ENCODE results near the gene PIF1.
A peak's percentile ranks its signal among the peaks of the same experiment; 100 is the strongest.

Gene PIF1

DNA sequence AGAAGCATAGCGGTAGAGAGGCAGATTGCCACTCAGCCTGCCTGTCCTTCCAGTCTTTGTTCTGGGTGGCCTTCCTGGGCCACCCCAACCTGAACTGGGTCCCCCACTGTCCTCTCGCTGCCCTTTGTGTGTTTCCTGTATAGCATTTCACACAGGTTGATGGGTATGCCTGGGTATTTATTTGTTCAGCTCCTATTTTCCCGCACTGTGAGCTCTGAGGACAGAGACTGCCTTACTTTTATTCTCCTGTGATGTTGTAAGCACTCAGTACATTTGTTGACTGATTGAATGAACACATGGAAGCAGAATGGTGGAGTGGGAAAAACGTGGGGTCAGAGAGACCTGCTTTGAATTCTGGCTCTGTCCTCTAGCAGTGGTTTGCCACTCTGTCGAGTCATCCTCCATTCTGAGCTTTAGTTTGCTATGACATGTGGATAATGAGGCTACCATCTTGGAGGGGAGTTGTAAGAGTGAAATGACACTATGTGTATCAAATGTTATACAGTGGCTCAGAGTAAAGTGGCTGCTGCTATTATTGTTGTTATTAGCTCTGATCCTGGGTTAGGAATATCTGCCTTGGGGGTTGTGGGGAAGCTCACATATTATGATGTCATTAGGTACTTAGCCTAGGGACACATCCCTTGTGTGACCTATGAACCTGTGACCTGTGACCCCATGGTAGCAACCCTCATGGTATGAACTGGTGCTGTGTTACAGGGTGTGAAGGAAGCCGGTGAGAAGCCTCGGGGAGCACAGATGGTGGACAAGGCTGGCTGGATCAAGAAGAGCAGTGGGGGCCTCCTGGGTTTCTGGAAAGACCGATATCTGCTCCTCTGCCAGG is 22.6 kb upstream of the PIF1 start:
- Histone ChIP-seq H3K27ac (no peak overlapping the region; the same call in none of the 2 replicates), H3K27me3 (no peaks in the 10 kb centered on the region), H3K4me3 (no peak overlapping the region), H3K4me2 (peak overlapping the region; percentile 98), H4K20me1 (peaks cover 72% of the 10 kb centered on the region), H3K9me3 (no peaks in the 10 kb centered on the region), H3K9ac (no peak overlapping the region; the same call in 1 of the 2 replicates), H3K4me1 (peaks cover 70% of the 10 kb centered on the region), H3K36me3 (peaks cover 52% of the 10 kb centered on the region)
- no peak for TF ChIP-seq Cebpa-rat (IDR thresholded peaks at IDR 0.05)

DNA sequence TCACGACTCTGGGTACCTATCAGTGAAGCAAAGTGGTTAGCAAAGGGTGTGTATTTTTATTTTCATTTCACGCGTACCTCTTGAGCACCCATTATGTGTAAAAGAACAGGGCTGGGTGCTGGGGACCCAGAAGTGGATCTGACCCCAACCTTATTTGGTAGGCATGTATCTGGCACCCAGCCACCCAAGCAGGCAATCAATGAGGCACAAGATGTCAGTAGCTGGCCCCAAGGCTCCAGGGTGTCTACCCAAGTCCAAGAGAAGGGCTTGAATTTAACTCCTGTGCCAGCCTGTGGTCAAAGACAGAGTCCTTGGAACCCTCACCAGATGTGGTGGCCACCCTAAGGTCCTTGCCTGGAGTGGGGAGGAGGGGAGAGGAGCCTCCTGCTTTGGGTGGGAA is 22.0 kb upstream of the PIF1 start:
- H3K36me3 ChIP-seq = peaks cover 46% of the 10 kb centered on the region
- no peak overlapping the region; the same call in 1 of the 2 replicates for H3K9ac ChIP-seq
- peaks cover 77% of the 10 kb centered on the region for H3K4me1 ChIP-seq
- peak overlapping the region; percentile 98 for H3K4me2 ChIP-seq
- H3K27me3 ChIP-seq = no peaks in the 10 kb centered on the region
- no peaks in the 10 kb centered on the region for H3K9me3 ChIP-seq
- H3K4me3 ChIP-seq = no peak overlapping the region
- no peak for TF ChIP-seq Cebpa-rat (IDR thresholded peaks at IDR 0.05)
- peaks cover 79% of the 10 kb centered on the region for H4K20me1 ChIP-seq
- H3K27ac ChIP-seq = no peak overlapping the region; the same call in none of the 2 replicates

DNA sequence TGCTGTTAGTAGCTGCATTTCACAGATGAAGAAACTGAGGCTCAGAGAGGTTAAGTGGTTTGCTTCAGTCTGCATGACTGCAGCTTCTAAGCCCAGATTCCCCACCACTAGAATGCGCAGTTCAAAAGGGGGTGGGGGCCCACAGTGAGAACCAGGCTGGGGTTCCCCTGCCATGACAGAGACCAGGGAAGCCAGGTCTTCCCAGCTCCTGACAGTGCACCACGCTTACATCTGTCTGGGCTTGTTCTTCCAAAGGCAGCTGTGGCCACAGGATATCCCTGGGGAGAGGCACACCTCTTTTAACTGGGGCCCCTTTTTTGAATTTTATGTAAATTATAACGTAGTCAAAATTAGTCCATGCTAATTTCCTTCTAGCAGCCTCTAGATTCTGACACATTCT is 21.6 kb upstream of the PIF1 start:
- peaks cover 42% of the 10 kb centered on the region for H3K36me3 ChIP-seq
- TF ChIP-seq Cebpa-rat (IDR thresholded peaks at IDR 0.05) = no peak
- peak overlapping the region; percentile 17; the same call in 1 of the 2 replicates for H3K9ac ChIP-seq
- no peak overlapping the region for H3K4me3 ChIP-seq
- peaks cover 79% of the 10 kb centered on the region for H4K20me1 ChIP-seq
- H3K27me3 ChIP-seq = no peaks in the 10 kb centered on the region
- H3K27ac ChIP-seq = peak overlapping the region; percentile 1; the same call in 1 of the 2 replicates
- peak overlapping the region; percentile 98 for H3K4me2 ChIP-seq
- H3K4me1 ChIP-seq = peaks cover 81% of the 10 kb centered on the region
- no peaks in the 10 kb centered on the region for H3K9me3 ChIP-seq

GRCh38 chr15:64845831-64846595 is 20.6 kb upstream of the PIF1 start:
- peak overlapping the region; percentile 69 for H3K9ac ChIP-seq
- H4K20me1 ChIP-seq = peaks cover 69% of the 10 kb centered on the region
- H3K27me3 ChIP-seq = no peaks in the 10 kb centered on the region
- peak overlapping the region; percentile 45 for H3K4me3 ChIP-seq
- TF ChIP-seq Cebpa-rat (IDR thresholded peaks at IDR 0.05) = no peak
- peaks cover 32% of the 10 kb centered on the region for H3K36me3 ChIP-seq
- peaks cover 81% of the 10 kb centered on the region for H3K4me1 ChIP-seq
- no peaks in the 10 kb centered on the region for H3K9me3 ChIP-seq
- peak overlapping the region; percentile 88 for H3K27ac ChIP-seq
- peak overlapping the region; percentile 98 for H3K4me2 ChIP-seq

- peak overlapping the region; percentile 98 for H3K4me2 ChIP-seq
- H3K36me3 ChIP-seq = peaks cover 23% of the 10 kb centered on the region
- peak overlapping the region; percentile 45 for H3K4me3 ChIP-seq
- H4K20me1 ChIP-seq = peaks cover 64% of the 10 kb centered on the region
- H3K4me1 ChIP-seq = peaks cover 85% of the 10 kb centered on the region
- peak overlapping the region; percentile 88 for H3K27ac ChIP-seq
- H3K9ac ChIP-seq = peak overlapping the region; percentile 69
- no peak for TF ChIP-seq Cebpa-rat (IDR thresholded peaks at IDR 0.05)
- no peaks in the 10 kb centered on the region for H3K9me3 ChIP-seq
- no peaks in the 10 kb centered on the region for H3K27me3 ChIP-seq
Observed at GRCh38 chr15:64845183-64845611, 19.8 kb upstream of the PIF1 start.

GRCh38 chr15:64844576-64845145 is 19.2 kb upstream of the PIF1 start:
- H3K4me2 ChIP-seq = peak overlapping the region; percentile 98
- H4K20me1 ChIP-seq = peaks cover 64% of the 10 kb centered on the region
- peak overlapping the region; percentile 45 for H3K4me3 ChIP-seq
- no peak for TF ChIP-seq Cebpa-rat (IDR thresholded peaks at IDR 0.05)
- no peaks in the 10 kb centered on the region for H3K27me3 ChIP-seq
- H3K4me1 ChIP-seq = peaks cover 86% of the 10 kb centered on the region
- H3K36me3 ChIP-seq = peaks cover 18% of the 10 kb centered on the region
- no peaks in the 10 kb centered on the region for H3K9me3 ChIP-seq
- peak overlapping the region; percentile 88 for H3K27ac ChIP-seq
- H3K9ac ChIP-seq = peak overlapping the region; percentile 69

DNA sequence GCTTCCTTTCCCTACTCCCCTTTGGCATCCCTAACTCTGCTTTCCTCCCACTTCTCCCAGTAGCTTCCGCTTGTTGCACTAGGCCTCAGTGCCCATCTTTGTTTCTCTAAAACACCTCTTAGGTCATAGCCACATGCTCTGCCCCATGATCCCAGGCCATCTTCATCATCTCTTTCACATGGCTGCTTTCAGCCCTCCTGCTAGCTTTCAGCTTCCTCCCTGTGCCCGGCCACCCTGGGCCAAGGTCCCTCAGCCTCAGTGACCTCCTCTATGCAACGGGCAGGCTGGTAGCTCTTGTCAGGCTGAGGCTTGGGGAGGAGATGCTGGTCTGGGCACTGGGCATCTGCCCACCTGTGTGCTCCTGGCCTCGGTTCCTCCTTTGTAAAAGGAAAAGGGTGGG is 18.5 kb upstream of the PIF1 start:
- Histone ChIP-seq H4K20me1 (peaks cover 64% of the 10 kb centered on the region), H3K4me1 (peaks cover 87% of the 10 kb centered on the region), H3K27me3 (no peaks in the 10 kb centered on the region), H3K4me3 (peak overlapping the region; percentile 45), H3K9me3 (no peaks in the 10 kb centered on the region), H3K27ac (peak overlapping the region; percentile 88), H3K4me2 (peak overlapping the region; percentile 98), H3K9ac (peak overlapping the region; percentile 69), H3K36me3 (peaks cover 11% of the 10 kb centered on the region)
- no peak for TF ChIP-seq Cebpa-rat (IDR thresholded peaks at IDR 0.05)

- Histone ChIP-seq H3K4me1 (peaks cover 92% of the 10 kb centered on the region), H3K27me3 (no peaks in the 10 kb centered on the region), H3K27ac (peak overlapping the region; percentile 88), H3K4me2 (peak overlapping the region; percentile 98), H3K9ac (peak overlapping the region; percentile 89), H3K4me3 (peak overlapping the region; percentile 84), H4K20me1 (peaks cover 56% of the 10 kb centered on the region), H3K36me3 (0 out of 2 replicates have a peak, but pooled peaks cover 3% of the 10 kb centered on the region), H3K9me3 (no peaks in the 10 kb centered on the region)
- no peak for TF ChIP-seq Cebpa-rat (IDR thresholded peaks at IDR 0.05)
Observed at GRCh38 chr15:64842986-64843561, 17.6 kb upstream of the PIF1 start.
